Measurements from ENCODE around the gene MAML2. TPM values are rescaled to one million over a fixed set of nuclear protein-coding genes. Genes with fewer than 3 reads are reported as not detected.

Gene MAML2
- total and polyA plus RNA-seq, 8 donors: 2.4 to 11.8 (median 4.1) TPM

DNA sequence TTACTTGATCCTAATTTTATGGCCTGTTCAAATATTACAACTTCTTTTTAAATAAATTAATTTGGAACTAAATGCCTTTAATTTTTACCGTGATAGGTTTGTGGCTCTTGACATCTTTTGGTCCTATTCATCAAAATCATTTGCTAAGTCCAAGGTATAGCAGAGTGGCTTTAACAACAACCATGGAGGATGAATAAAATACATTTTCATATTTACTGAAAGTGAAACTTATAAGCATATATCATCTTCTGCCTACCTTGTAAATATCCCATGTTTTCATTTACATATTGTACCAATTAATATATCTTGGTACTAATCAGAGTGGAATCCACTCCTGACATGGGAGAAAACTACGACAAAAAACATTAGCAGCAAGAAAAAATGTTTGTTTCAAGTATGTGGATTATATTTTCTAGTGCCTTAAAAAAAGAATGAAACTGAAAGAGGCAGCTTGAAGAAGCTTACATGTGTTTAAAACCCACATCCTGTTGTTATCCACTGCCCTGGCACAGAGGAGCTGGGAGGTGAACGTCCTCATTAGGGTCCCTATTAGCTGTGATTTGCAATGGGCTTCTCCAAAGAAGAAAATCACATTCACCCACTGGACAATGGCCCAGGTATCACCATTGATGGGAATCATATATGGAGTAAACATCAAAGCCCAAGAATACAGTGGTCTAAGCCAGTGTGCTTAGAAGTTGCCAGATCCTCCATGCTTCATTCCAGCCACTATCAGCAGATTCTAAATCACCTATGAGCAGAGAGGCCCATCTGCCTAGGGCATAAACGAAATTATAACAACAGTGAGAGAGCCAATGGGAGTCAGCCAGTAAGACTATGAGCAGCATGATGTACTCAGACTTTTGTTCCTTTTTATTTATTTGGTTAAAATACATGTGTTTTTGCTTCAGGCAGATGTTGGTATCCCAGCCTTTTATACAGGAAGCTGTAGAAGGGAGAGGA is 84.7 kb downstream of the MAML2 start:
- peak in 2 of 4 donors; percentile 38 to 58 for ATAC-seq
- DNase-seq: no peak
- TF ChIP-seq, protein P1, sequence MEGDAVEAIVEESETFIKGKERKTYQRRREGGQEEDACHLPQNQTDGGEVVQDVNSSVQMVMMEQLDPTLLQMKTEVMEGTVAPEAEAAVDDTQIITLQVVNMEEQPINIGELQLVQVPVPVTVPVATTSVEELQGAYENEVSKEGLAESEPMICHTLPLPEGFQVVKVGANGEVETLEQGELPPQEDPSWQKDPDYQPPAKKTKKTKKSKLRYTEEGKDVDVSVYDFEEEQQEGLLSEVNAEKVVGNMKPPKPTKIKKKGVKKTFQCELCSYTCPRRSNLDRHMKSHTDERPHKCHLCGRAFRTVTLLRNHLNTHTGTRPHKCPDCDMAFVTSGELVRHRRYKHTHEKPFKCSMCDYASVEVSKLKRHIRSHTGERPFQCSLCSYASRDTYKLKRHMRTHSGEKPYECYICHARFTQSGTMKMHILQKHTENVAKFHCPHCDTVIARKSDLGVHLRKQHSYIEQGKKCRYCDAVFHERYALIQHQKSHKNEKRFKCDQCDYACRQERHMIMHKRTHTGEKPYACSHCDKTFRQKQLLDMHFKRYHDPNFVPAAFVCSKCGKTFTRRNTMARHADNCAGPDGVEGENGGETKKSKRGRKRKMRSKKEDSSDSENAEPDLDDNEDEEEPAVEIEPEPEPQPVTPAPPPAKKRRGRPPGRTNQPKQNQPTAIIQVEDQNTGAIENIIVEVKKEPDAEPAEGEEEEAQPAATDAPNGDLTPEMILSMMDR (IDR thresholded peaks at IDR 0.05): no peak
- no peak overlapping the region for H3K4me3 ChIP-seq
- peak overlapping the region in 2 of 4 donors; percentile 12 to 24 for H3K27ac ChIP-seq
- H3K36me3 ChIP-seq: no peaks in the 10 kb centered on the region
- peaks cover 0 to 21% (median 7%) of the 10 kb centered on the region in 3 donors for H3K4me1 ChIP-seq
- no peak for FAIRE-seq
- 50 to 53% methylated on average over 4 of the region's 4 CpGs for WGBS, 2 donors
- intact Hi-C loops (cut with DNase I): no loop called here
- H3K27me3 ChIP-seq: no peaks in the 10 kb centered on the region
- H3K9me3 ChIP-seq: no peaks in the 10 kb centered on the region

DNA sequence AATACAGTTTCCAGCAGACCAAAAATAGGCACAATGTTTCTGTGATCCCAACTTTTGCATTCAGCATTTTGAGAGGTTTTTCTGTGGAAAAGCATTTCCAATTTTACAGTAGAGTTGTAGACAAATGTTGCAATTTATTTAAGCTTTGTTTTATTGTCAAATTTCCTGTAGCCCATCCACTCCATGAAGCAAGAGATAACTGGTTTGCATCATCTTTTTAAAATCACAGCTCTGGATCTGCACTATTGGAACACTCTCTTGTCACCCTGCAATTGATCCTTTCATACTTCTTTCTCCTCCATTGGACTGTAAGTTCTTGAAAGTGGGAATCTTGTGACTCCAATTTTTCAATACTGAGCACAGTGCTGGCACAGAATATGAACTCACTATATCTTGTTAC is 86.0 kb downstream of the MAML2 start:
- Histone ChIP-seq H3K27ac (no peak overlapping the region), H3K4me1 (peaks cover 0 to 21% (median 8%) of the 10 kb centered on the region in 3 donors), H3K27me3 (no peaks in the 10 kb centered on the region), H3K9me3 (no peaks in the 10 kb centered on the region), H3K36me3 (no peaks in the 10 kb centered on the region), H3K4me3 (no peak overlapping the region)
- no peak for FAIRE-seq
- ATAC-seq: no peak
- TF ChIP-seq, protein P1 (IDR thresholded peaks at IDR 0.05): no peak
- no peak for DNase-seq
- intact Hi-C loops (cut with DNase I): no loop called here

DNA sequence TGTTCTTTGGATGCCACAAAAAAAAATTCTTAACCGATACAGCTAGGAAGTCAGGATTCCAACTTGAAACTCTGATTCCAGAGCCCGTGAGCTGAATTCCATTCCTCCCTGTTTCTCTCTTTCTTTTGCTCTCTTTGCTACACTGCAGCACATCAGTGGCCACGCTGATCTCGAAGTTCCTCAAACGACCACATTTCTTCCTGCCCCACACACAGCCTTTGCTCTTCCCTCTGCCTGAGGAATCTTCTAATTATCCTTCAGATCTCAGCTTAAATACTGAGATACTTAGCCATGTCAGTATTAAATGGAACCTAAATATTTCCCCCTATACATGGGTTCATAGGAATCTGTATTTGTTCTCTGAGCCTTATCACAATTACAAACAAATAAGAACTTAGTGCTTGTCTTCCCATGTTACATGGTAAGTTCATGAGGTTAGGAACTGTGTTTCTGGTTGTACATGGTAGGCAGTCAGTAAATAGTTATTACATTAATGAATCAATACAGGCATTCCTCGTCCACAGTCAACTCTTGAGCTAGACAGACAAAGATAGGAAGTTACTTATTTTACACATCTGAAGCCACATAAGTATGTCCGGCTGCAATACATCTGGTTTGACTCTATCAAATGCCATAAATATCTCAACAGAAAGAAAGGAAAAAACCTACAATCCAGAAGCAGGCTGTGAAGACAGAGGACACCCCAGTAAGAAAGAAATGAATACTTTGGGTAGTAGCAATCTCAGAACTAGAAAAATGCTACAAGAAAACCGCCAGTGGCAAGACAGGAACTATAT is 86.6 kb downstream of the MAML2 start:
- FAIRE-seq: no peak
- no peaks in the 10 kb centered on the region for H3K9me3 ChIP-seq
- intact Hi-C loops (cut with DNase I): no loop called here
- H3K4me1 ChIP-seq: peaks cover 0 to 21% (median 8%) of the 10 kb centered on the region in 3 donors
- no peak for DNase-seq
- ATAC-seq: peak in 1 of 4 donors; percentile 23
- H3K27me3 ChIP-seq: no peaks in the 10 kb centered on the region
- no peaks in the 10 kb centered on the region for H3K36me3 ChIP-seq
- TF ChIP-seq, protein P1 (IDR thresholded peaks at IDR 0.05): no peak
- no peak overlapping the region for H3K27ac ChIP-seq
- no peak overlapping the region for H3K4me3 ChIP-seq
- 56% methylated on average over 8 of the region's 8 CpGs for WGBS, 2 donors

DNA sequence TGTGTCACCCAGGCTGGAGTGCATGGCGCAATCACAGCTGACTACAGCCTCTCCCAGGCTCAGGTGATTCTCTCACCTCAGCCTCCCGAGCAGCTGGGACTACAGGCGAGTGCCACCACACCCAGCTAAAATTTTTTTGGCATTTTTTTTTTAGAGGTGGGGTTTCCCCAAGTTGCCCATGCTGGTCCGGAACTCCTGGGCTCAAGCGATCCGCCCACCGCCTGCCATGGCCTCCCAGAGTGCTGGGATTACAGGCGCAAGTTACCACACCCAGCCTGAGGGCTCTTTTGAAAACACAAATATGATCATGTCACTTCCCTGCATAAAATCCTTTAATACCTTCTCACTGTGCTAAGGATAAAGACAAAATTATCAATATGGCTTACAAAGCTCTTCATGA is 88.1 kb downstream of the MAML2 start:
- DNase-seq (no peak), FAIRE-seq (no peak), ATAC-seq (no peak)
- H3K27me3 ChIP-seq: no peaks in the 10 kb centered on the region
- no peaks in the 10 kb centered on the region for H3K36me3 ChIP-seq
- TF ChIP-seq, protein P1 (IDR thresholded peaks at IDR 0.05): no peak
- whole genome bisulfite sequencing, 2 donors: 78 to 89% methylated on average over 8 of the region's 8 CpGs
- intact Hi-C loops (cut with DNase I): no loop called here
- no peak overlapping the region for H3K4me3 ChIP-seq
- no peaks in the 10 kb centered on the region for H3K9me3 ChIP-seq
- peak overlapping the region in 1 of 4 donors; percentile 4 for H3K27ac ChIP-seq
- H3K4me1 ChIP-seq: peaks cover 0 to 21% (median 8%) of the 10 kb centered on the region in 3 donors

All from pancreas (tissue), 10 donors.